Calu3 (cell line): Measurements from ENCODE around the gene GPR157. TPM values are rescaled to one million over a fixed set of nuclear protein-coding genes. Genes with fewer than 3 reads are reported as not detected.
"Not testable (repeated sequence)": the region's sequence is repeated elsewhere in the genome, so short reads cannot be mapped to it uniquely, and the experiment has no call there.

Experiments used
- BruUV-seq: library from RNA; stranded (reverse); fragments of 400-500 nt; replicated peaks from 2 replicates; lab custom pipeline; 2021; lab: Mats Ljungman, UMichigan
- CTCF ChIA-PET: fragments of 300-600 bp; sonication (Branson Sonifier 250); formaldehyde crosslinking; loops from one replicate; lab custom pipeline; 2022; ENCODE audit warnings: antibody characterized with exemption; lab: Charles Lee
- DNase-seq: peaks from one replicate; pipeline ENCODE4 v3.0.0; 2022
- H3K27ac Mint-ChIP-seq: one replicate; pipeline ENCODE4 v1.8.0; 2022; ENCODE audit warnings: mixed read lengths; ENCODE audit not compliant: unreplicated experiment
- H3K27me3 Mint-ChIP-seq: one replicate; pipeline ENCODE4 v1.8.0; 2022; ENCODE audit warnings: mixed read lengths; ENCODE audit not compliant: unreplicated experiment
- H3K36me3 Mint-ChIP-seq: one replicate; pipeline ENCODE4 v1.8.0; 2022; ENCODE audit warnings: mild to moderate bottlenecking, moderate library complexity, mixed read lengths; ENCODE audit not compliant: insufficient read depth, unreplicated experiment
- H3K4me1 Mint-ChIP-seq: one replicate; pipeline ENCODE4 v1.8.0; 2022; ENCODE audit warnings: mild to moderate bottlenecking, low read depth, mixed read lengths; ENCODE audit not compliant: unreplicated experiment
- H3K4me3 Mint-ChIP-seq: one replicate; pipeline ENCODE4 v1.8.0; 2022; ENCODE audit warnings: mild to moderate bottlenecking, low read depth, moderate library complexity, mixed read lengths; ENCODE audit not compliant: unreplicated experiment
- H3K9me3 Mint-ChIP-seq: one replicate; pipeline ENCODE4 v1.8.0; 2022; ENCODE audit warnings: low read depth, mixed read lengths; ENCODE audit not compliant: unreplicated experiment
- CTCF ChIP-seq: fragments of 200-600 bp; IDR thresholded peaks from one replicate; pipeline ENCODE4 v1.8.0; 2022; ENCODE audit warnings: antibody characterized with exemption; ENCODE audit not compliant: unreplicated experiment
- intact Hi-C: fragments of 100-400 bp; cut with micrococcal nuclease; formaldehyde crosslinking; loops from one replicate; pipeline ENCODE4 v1.10.0; 2022; ENCODE audit not compliant: unreplicated experiment
- total RNA-seq: library from RNA; stranded (reverse); gene quantifications from 2 replicates; pipeline ENCODE4 v1.2.3, GENCODE V29; 2022

GPR157 gene
- total RNA-seq, 1 experiment from 2014 or later, result 5.4 TPM

- H3K4me3 Mint-ChIP-seq, result no peak overlapping the region
- no peak overlapping the region for H3K27ac Mint-ChIP-seq
- BruUV-seq, result no TSS peak
- no peaks in the 10 kb centered on the region for H3K27me3 Mint-ChIP-seq
- CTCF ChIA-PET, result no interaction called here
- H3K4me1 Mint-ChIP-seq, result no peaks in the 10 kb centered on the region
- H3K9me3 Mint-ChIP-seq, result no peaks in the 10 kb centered on the region
- no peak for DNase-seq
- intact Hi-C loops, result no loop called here
- H3K36me3 Mint-ChIP-seq, result peaks cover 3% of the 10 kb centered on the region
- TF ChIP-seq CTCF, result no peak
Measured at GRCh38 chr1:9155879-9156278, 27.0 kb upstream of the GPR157 start.

- H3K27ac Mint-ChIP-seq, H3K4me3 Mint-ChIP-seq, H3K4me1 Mint-ChIP-seq, H3K9me3 Mint-ChIP-seq, CTCF ChIA-PET, H3K27me3 Mint-ChIP-seq, BruUV-seq, intact Hi-C loops, DNase-seq, H3K36me3 Mint-ChIP-seq: not testable (repeated sequence)
Measured at GRCh38 chr1:9155405-9155804, 26.5 kb upstream of the GPR157 start.

GRCh38 chr1:9153152-9153551 is 24.2 kb upstream of the GPR157 start:
- CTCF ChIA-PET, result no interaction called here
- H3K27me3 Mint-ChIP-seq, result no peaks in the 10 kb centered on the region
- no peaks in the 10 kb centered on the region for H3K9me3 Mint-ChIP-seq
- no peaks in the 10 kb centered on the region for H3K4me1 Mint-ChIP-seq
- no TSS peak for BruUV-seq
- no peak overlapping the region for H3K27ac Mint-ChIP-seq
- H3K36me3 Mint-ChIP-seq, result peaks cover 3% of the 10 kb centered on the region
- DNase-seq, result no peak
- TF ChIP-seq CTCF, result no peak
- H3K4me3 Mint-ChIP-seq, result no peak overlapping the region
- intact Hi-C loops, result no loop called here

GRCh38 chr1:9152535-9152934 is 23.6 kb upstream of the GPR157 start:
- Mint-ChIP-seq H3K36me3 (peaks cover 3% of the 10 kb centered on the region), H3K27me3 (no peaks in the 10 kb centered on the region), H3K9me3 (no peaks in the 10 kb centered on the region), H3K4me3 (no peak overlapping the region), H3K27ac (no peak overlapping the region), H3K4me1 (no peaks in the 10 kb centered on the region)
- DNase-seq, result no peak
- no peak for TF ChIP-seq CTCF
- BruUV-seq, result no TSS peak
- intact Hi-C loops, result no loop called here
- CTCF ChIA-PET, result no interaction called here

- no peaks in the 10 kb centered on the region for H3K27me3 Mint-ChIP-seq
- DNase-seq, result no peak
- no peak overlapping the region for H3K27ac Mint-ChIP-seq
- no peaks in the 10 kb centered on the region for H3K9me3 Mint-ChIP-seq
- H3K36me3 Mint-ChIP-seq, result peaks cover 3% of the 10 kb centered on the region
- no TSS peak for BruUV-seq
- CTCF ChIA-PET, result no interaction called here
- no peak overlapping the region for H3K4me3 Mint-ChIP-seq
- intact Hi-C loops, result no loop called here
- no peak for TF ChIP-seq CTCF
- H3K4me1 Mint-ChIP-seq, result no peaks in the 10 kb centered on the region
Measured at GRCh38 chr1:9151328-9151860, 22.5 kb upstream of the GPR157 start.
